Activated CD4-positive, alpha-beta T cell treated with anti-CD3 and anti-CD28 coated beads for 24 hours (primary cell): ENCODE results near the gene SERTAD4.
"Not testable (repeated sequence)": the region's sequence is repeated elsewhere in the genome, so short reads cannot be mapped to it uniquely, and the experiment has no call there.

Source experiments
- DNase-seq, 2 donors: peaks; one replicate each; pipeline ENCODE4 v3.0.0-alpha.2; 2020; ENCODE audit warnings: low read depth in 2 of 2

Gene SERTAD4

GRCh38 chr1:210260096-210260495 lies 27.5 kb downstream of the SERTAD4 start:
- DNase-seq, result no peak

GRCh38 chr1:210262167-210262896 lies 29.7 kb downstream of the SERTAD4 start:
- no peak for DNase-seq

- no peak for DNase-seq
These were observed 30.3 kb downstream of the SERTAD4 start for GRCh38 chr1:210262897-210263272.

GRCh38 chr1:210263963-210264362 lies 31.4 kb downstream of the SERTAD4 start:
- DNase-seq, result no peak

GRCh38 chr1:210264496-210265380 lies 32.1 kb downstream of the SERTAD4 start:
- no peak for DNase-seq

GRCh38 chr1:210265392-210265955 lies 32.9 kb downstream of the SERTAD4 start:
- not testable (repeated sequence) for DNase-seq

- DNase-seq, result no peak
These were observed 37.4 kb downstream of the SERTAD4 start for GRCh38 chr1:210269981-210270380.

- no peak for DNase-seq
These were observed 40.1 kb downstream of the SERTAD4 start for GRCh38 chr1:210272666-210273065.

- no peak for DNase-seq
These were observed 47.6 kb downstream of the SERTAD4 start for GRCh38 chr1:210280221-210280620.

- no peak for DNase-seq
These were observed 55.5 kb downstream of the SERTAD4 start for GRCh38 chr1:210288116-210288515.

GRCh38 chr1:210289248-210289647 lies 56.7 kb downstream of the SERTAD4 start:
- no peak for DNase-seq

- no peak for DNase-seq
These were observed 58.6 kb downstream of the SERTAD4 start for GRCh38 chr1:210291081-210291764.

- no peak for DNase-seq
These were observed 59.2 kb downstream of the SERTAD4 start for GRCh38 chr1:210291786-210292230.

- DNase-seq, result peak; percentile 8 to 29
These were observed 59.8 kb downstream of the SERTAD4 start for GRCh38 chr1:210292231-210292871.

GRCh38 chr1:210293171-210293607 lies 60.6 kb downstream of the SERTAD4 start:
- DNase-seq, result no peak

- no peak for DNase-seq
These were observed 62.6 kb downstream of the SERTAD4 start for GRCh38 chr1:210294999-210295745.
